Loucy (cell line): ENCODE data around the gene IPO5.

Experiments used
- H2AFZ ChIP-seq: fragments of 200-600 bp; sonication (generic); 2 replicates; pipeline ENCODE4 v1.6.0; 2016; ENCODE audit warnings: antibody characterized with exemption, mild to moderate bottlenecking, low read length, moderate library complexity
- H3F3A ChIP-seq: fragments of 200-600 bp; 2 replicates; pipeline ENCODE4 v1.6.0; 2016; ENCODE audit warnings: antibody characterized with exemption, low read depth, mild to moderate bottlenecking
- H3K27me3 ChIP-seq: fragments of 200-600 bp; sonication (generic); 2 replicates; pipeline ENCODE4 v1.6.1; 2014; ENCODE audit warnings: low read length, mild to moderate bottlenecking; ENCODE audit not compliant: insufficient read depth, poor library complexity, severe bottlenecking
- H3K36me3 ChIP-seq: fragments of 200-600 bp; sonication (generic); 2 replicates; pipeline ENCODE4 v1.6.1; 2016; ENCODE audit warnings: low read length; ENCODE audit not compliant: insufficient read depth
- H3K4me1 ChIP-seq: fragments of 200-600 bp; sonication (generic); 2 replicates; pipeline ENCODE4 v1.5.1; 2014; ENCODE audit warnings: low read length, mild to moderate bottlenecking; ENCODE audit not compliant: insufficient read depth, poor library complexity, severe bottlenecking
- H3K4me2 ChIP-seq: fragments of 200-600 bp; sonication (generic); 2 replicates; pipeline ENCODE4 v1.6.0; 2014; ENCODE audit warnings: antibody characterized with exemption, low read length, low read depth, mild to moderate bottlenecking; ENCODE audit not compliant: poor library complexity, severe bottlenecking
- H3K4me3 ChIP-seq: fragments of 200-600 bp; sonication (generic); 2 replicates; pipeline ENCODE4 v1.5.1; 2014; ENCODE audit warnings: low read length, mild to moderate bottlenecking, mixed read lengths; ENCODE audit not compliant: poor library complexity, severe bottlenecking
- H3K79me2 ChIP-seq: fragments of 200-600 bp; sonication (generic); 2 replicates; pipeline ENCODE4 v1.6.1; 2014; ENCODE audit warnings: low read length; ENCODE audit not compliant: insufficient read depth
- H3K9ac ChIP-seq: fragments of 200-600 bp; sonication (generic); 2 replicates; pipeline ENCODE4 v1.6.0; 2014; ENCODE audit warnings: mild to moderate bottlenecking, low read depth, low read length, moderate library complexity; ENCODE audit not compliant: poor library complexity, severe bottlenecking
- H3K9me2 ChIP-seq: fragments of 200-600 bp; sonication (generic); replicated peaks from 2 replicates; pipeline ENCODE4 v1.6.1; 2016; ENCODE audit warnings: low read depth, low read length, mixed read lengths
- H3K9me3 ChIP-seq: fragments of 200-600 bp; sonication (generic); 2 replicates; pipeline ENCODE4 v1.6.1; 2014; ENCODE audit warnings: mild to moderate bottlenecking, antibody characterized with exemption, low read length, low read depth; ENCODE audit not compliant: insufficient read depth
- H4K20me1 ChIP-seq: fragments of 200-600 bp; sonication (generic); 2 replicates; pipeline ENCODE4 v1.6.0; 2014; ENCODE audit warnings: antibody characterized with exemption, low read length, mild to moderate bottlenecking; ENCODE audit not compliant: insufficient read depth, poor library complexity, severe bottlenecking
- CTCF ChIP-seq: fragments of 200-600 bp; sonication (generic); conservative IDR thresholded peaks from 2 replicates; pipeline ENCODE4 v1.5.1; 2014; ENCODE audit warnings: mild to moderate bottlenecking, antibody characterized with exemption, low read length
- EZH2phosphoT487 ChIP-seq: fragments of 200-600 bp; IDR thresholded peaks from 2 replicates; pipeline ENCODE4 v1.6.1; 2018; ENCODE audit warnings: antibody characterized with exemption, mild to moderate bottlenecking, moderate library complexity, borderline replicate concordance

The IPO5 gene

GRCh38 chr13:97976610-97977521 is 23.4 kb downstream of the IPO5 start:
- Histone ChIP-seq H3F3A (no peaks in the 10 kb centered on the region), H3K9ac (peak overlapping the region; percentile 78), H3K4me2 (peak overlapping the region; percentile 83), H3K27me3 (no peaks in the 10 kb centered on the region), H3K9me3 (no peaks in the 10 kb centered on the region), H3K36me3 (no peaks in the 10 kb centered on the region), H2AFZ (peak overlapping the region; percentile 86; the same call in 1 of the 2 replicates), H3K9me2 (no peaks in the 10 kb centered on the region), H4K20me1 (peaks cover 47% of the 10 kb centered on the region), H3K4me3 (peak overlapping the region; percentile 94), H3K4me1 (peaks cover 45% of the 10 kb centered on the region), H3K79me2 (peaks cover 51% of the 10 kb centered on the region)
- TF ChIP-seq EZH2phosphoT487 (no peak), CTCF (no peak)

- H3K79me2 ChIP-seq, result peaks cover 63% of the 10 kb centered on the region
- H3K9ac ChIP-seq, result peak overlapping the region; percentile 78
- TF ChIP-seq CTCF, result no peak
- peaks cover 48% of the 10 kb centered on the region for H3K4me1 ChIP-seq
- peak overlapping the region; percentile 94 for H3K4me3 ChIP-seq
- no peaks in the 10 kb centered on the region for H3F3A ChIP-seq
- no peaks in the 10 kb centered on the region for H3K27me3 ChIP-seq
- no peak overlapping the region for H2AFZ ChIP-seq
- H3K36me3 ChIP-seq, result peaks cover under 1% of the 10 kb centered on the region; the same call in 1 of the 2 replicates
- H3K4me2 ChIP-seq, result peak overlapping the region; percentile 83
- H4K20me1 ChIP-seq, result peaks cover 56% of the 10 kb centered on the region
- H3K9me3 ChIP-seq, result no peaks in the 10 kb centered on the region
- H3K9me2 ChIP-seq, result no peaks in the 10 kb centered on the region
Observed at GRCh38 chr13:97977982-97978381, 24.5 kb downstream of the IPO5 start.

- TF ChIP-seq EZH2phosphoT487 (no peak), CTCF (no peak)
- H3F3A ChIP-seq, result no peaks in the 10 kb centered on the region
- no peaks in the 10 kb centered on the region for H3K27me3 ChIP-seq
- H4K20me1 ChIP-seq, result peaks cover 62% of the 10 kb centered on the region
- H3K4me2 ChIP-seq, result peak overlapping the region; percentile 83
- H3K9me2 ChIP-seq, result no peaks in the 10 kb centered on the region
- H3K9me3 ChIP-seq, result no peaks in the 10 kb centered on the region
- H3K9ac ChIP-seq, result peak overlapping the region; percentile 78
- H3K79me2 ChIP-seq, result peaks cover 67% of the 10 kb centered on the region
- H3K4me1 ChIP-seq, result peaks cover 48% of the 10 kb centered on the region
- peaks cover 7% of the 10 kb centered on the region; the same call in 1 of the 2 replicates for H3K36me3 ChIP-seq
- H3K4me3 ChIP-seq, result peak overlapping the region; percentile 94
- H2AFZ ChIP-seq, result no peak overlapping the region
Observed at GRCh38 chr13:97978651-97979050, 25.2 kb downstream of the IPO5 start.
